Measurements from ENCODE around the gene FEM1C. TPM values are rescaled to one million over a fixed set of nuclear protein-coding genes. Genes with fewer than 3 reads are reported as not detected.

FEM1C gene
- total and polyA plus RNA-seq, 2 of the 4 experiments (the other 2 are of a cell fraction): 6.3 to 21.5 TPM

DNA sequence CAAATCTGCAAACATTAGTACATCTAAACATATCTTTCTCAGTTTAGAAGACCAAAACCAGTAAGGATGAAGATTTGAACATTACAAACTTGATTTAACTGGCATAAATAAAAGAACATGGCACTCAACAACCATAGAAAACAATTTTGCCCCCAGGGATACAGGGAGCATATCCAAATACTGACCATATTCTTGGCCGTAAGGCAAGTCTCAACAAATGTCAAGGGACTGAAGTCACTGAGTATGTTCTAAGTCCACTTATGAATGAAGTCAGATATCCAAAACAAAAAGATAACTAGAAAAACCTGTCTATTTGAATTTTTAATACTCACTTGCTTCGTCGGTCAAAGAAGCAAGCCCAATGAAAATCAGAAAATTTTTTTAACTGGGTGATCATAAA, 14.1 kb downstream of the FEM1C start:
- dilution Hi-C loops (cut with HindIII; ENCODE audit: low sequenced_read_pairs, unreplicated experiment): no loop called here
- Histone ChIP-seq H3K27ac (ENCODE audit: insufficient read depth, low read length) (no peak overlapping the region), H3K79me1 (ENCODE audit: low read depth in 1 of 2, low read length in 2 of 2) (peaks cover 11 to 38% of the 10 kb centered on the region in 2 experiments), H2AK5ac (ENCODE audit: low read depth, low read length) (no peak overlapping the region), H4K8ac (ENCODE audit: low read depth in 2 of 2, low read length in 2 of 2) (no peak overlapping the region), H2AK9ac (replicated peaks; ENCODE audit: low read depth, low read length, poor library complexity) (no peak overlapping the region), H3K23ac (ENCODE audit: low read depth, low read length) (no peak overlapping the region; the same call in 1 of the 2 replicates), H3K27me3 (ENCODE audit: control insufficient read depth, insufficient read depth, low read length) (no peaks in the 10 kb centered on the region), H3K9me3 (ENCODE audit: control insufficient read depth, insufficient read depth, low read length) (no peaks in the 10 kb centered on the region), H2AFZ (replicated peaks; ENCODE audit: low read length, poor library complexity) (no peak overlapping the region), H4K20me1 (ENCODE audit: insufficient read depth, low read length) (peaks cover 50% of the 10 kb centered on the region; the same call in 1 of the 2 replicates), H2BK120ac (ENCODE audit: low read depth, low read length) (no peak overlapping the region), H4K5ac (ENCODE audit: low read depth, low read length) (no peak overlapping the region), H3K4me3 (ENCODE audit: insufficient read depth, low read depth, low read length) (no peak overlapping the region), H3K9ac (ENCODE audit: low read depth, low read length) (no peak overlapping the region), H3K36me3 (ENCODE audit: control insufficient read depth, insufficient read depth, low read length) (peaks cover under 1% of the 10 kb centered on the region; the same call in 1 of the 2 replicates), H3K9me1 (ENCODE audit: insufficient read depth, low read length) (peaks cover 2% of the 10 kb centered on the region), H2BK20ac (ENCODE audit: low read depth, low read length) (no peak overlapping the region), H2BK15ac (ENCODE audit: low read depth, low read length) (no peak overlapping the region), H4K91ac (ENCODE audit: insufficient read depth, low read depth, low read length) (no peak overlapping the region), H3K4me2 (ENCODE audit: low read depth, low read length) (no peak overlapping the region), H3K18ac (ENCODE audit: low read depth, low read length) (no peak overlapping the region), H2BK5ac (ENCODE audit: low read depth, low read length, poor library complexity, severe bottlenecking) (peak overlapping the region; percentile 20), H3K4me1 (ENCODE audit: control insufficient read depth, insufficient read depth, low read length) (peaks cover 4% of the 10 kb centered on the region), H3K4ac (ENCODE audit: low read depth, low read length) (no peak overlapping the region), H3K14ac (replicated peaks; ENCODE audit: low read depth, low read length) (no peak overlapping the region), H3K56ac (ENCODE audit: extremely low read depth, insufficient read depth, low read length) (no peak overlapping the region)
- ChIA-PET POLR2A (ENCODE audit: unreplicated experiment) (no interaction called here), CTCF (no interaction called here)
- intact Hi-C loops (cut with micrococcal nuclease): no loop called here
- 60% methylated on average over 1 of the region's 3 CpGs; no CpG with 5 or more reads in 1 of the 2 experiments for WGBS, 2 experiments (ENCODE audit: extremely low coverage in 2 of 2, insufficient read length in 1 of 2)
- no TSS peak for BruUV-seq (replicated peaks)
- ATAC-seq (ENCODE audit: low read depth) (no peak), DNase-seq (no peak)
- TF ChIP-seq, protein P1, sequence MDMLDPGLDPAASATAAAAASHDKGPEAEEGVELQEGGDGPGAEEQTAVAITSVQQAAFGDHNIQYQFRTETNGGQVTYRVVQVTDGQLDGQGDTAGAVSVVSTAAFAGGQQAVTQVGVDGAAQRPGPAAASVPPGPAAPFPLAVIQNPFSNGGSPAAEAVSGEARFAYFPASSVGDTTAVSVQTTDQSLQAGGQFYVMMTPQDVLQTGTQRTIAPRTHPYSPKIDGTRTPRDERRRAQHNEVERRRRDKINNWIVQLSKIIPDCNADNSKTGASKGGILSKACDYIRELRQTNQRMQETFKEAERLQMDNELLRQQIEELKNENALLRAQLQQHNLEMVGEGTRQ (IDR thresholded peaks at IDR 0.05; ENCODE audit: low read depth, low read length): no peak
- TF ChIP-seq FOS (IDR thresholded peaks at IDR 0.05; ENCODE audit: low read depth, low read length) (no peak), MAFK (IDR thresholded peaks at IDR 0.05; ENCODE audit: low read depth, low read length) (no peak), MXI1 (IDR thresholded peaks at IDR 0.05; ENCODE audit: borderline replicate concordance, low read depth, low read length) (no peak), NFE2L2 (IDR thresholded peaks at IDR 0.05; ENCODE audit: low read depth, low read length) (no peak), CEBPB (IDR thresholded peaks at IDR 0.05; ENCODE audit: low read depth, low read length) (no peak), BHLHE40 (IDR thresholded peaks at IDR 0.05; ENCODE audit: low read depth, low read length) (no peak), RCOR1 (IDR thresholded peaks at IDR 0.05; ENCODE audit: insufficient replicate concordance, low read length) (no peak), POLR2A (IDR thresholded peaks at IDR 0.05; ENCODE audit: low read depth, low read length) (no peak), RAD21 (IDR thresholded peaks at IDR 0.05; ENCODE audit: low read length) (no peak), SMC3 (IDR thresholded peaks at IDR 0.05; ENCODE audit: low read depth, low read length) (no peak), CHD1 (IDR thresholded peaks at IDR 0.05; ENCODE audit: low read depth, low read length) (no peak), RFX5 (IDR thresholded peaks at IDR 0.05; ENCODE audit: low read depth, low read length) (no peak), MAZ (IDR thresholded peaks at IDR 0.05; ENCODE audit: borderline replicate concordance, low read depth, low read length) (no peak)
- TF ChIP-seq, protein P2, sequence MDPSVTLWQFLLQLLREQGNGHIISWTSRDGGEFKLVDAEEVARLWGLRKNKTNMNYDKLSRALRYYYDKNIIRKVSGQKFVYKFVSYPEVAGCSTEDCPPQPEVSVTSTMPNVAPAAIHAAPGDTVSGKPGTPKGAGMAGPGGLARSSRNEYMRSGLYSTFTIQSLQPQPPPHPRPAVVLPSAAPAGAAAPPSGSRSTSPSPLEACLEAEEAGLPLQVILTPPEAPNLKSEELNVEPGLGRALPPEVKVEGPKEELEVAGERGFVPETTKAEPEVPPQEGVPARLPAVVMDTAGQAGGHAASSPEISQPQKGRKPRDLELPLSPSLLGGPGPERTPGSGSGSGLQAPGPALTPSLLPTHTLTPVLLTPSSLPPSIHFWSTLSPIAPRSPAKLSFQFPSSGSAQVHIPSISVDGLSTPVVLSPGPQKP (IDR thresholded peaks at IDR 0.05; ENCODE audit: borderline replicate concordance, low read depth, low read length): no peak
- TF ChIP-seq, protein P3, sequence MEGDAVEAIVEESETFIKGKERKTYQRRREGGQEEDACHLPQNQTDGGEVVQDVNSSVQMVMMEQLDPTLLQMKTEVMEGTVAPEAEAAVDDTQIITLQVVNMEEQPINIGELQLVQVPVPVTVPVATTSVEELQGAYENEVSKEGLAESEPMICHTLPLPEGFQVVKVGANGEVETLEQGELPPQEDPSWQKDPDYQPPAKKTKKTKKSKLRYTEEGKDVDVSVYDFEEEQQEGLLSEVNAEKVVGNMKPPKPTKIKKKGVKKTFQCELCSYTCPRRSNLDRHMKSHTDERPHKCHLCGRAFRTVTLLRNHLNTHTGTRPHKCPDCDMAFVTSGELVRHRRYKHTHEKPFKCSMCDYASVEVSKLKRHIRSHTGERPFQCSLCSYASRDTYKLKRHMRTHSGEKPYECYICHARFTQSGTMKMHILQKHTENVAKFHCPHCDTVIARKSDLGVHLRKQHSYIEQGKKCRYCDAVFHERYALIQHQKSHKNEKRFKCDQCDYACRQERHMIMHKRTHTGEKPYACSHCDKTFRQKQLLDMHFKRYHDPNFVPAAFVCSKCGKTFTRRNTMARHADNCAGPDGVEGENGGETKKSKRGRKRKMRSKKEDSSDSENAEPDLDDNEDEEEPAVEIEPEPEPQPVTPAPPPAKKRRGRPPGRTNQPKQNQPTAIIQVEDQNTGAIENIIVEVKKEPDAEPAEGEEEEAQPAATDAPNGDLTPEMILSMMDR (conservative IDR thresholded peaks at IDR 0.05; ENCODE audit: low read depth, low read length): no peak
- in situ Hi-C loops (cut with MboI; ENCODE audit: low sequenced_read_pairs): no loop called here
